ENCODE measurements around the gene SNAPIN. TPM values are rescaled to one million over a fixed set of nuclear protein-coding genes. Genes with fewer than 3 reads are reported as not detected.

The SNAPIN gene
- total and polyA plus RNA-seq, 9 of the 15 experiments (the other 6 are each of a cell fraction or from before 2014, with no cell fraction given) = 11.2 to 43.9 (median 32.3) TPM

DNA sequence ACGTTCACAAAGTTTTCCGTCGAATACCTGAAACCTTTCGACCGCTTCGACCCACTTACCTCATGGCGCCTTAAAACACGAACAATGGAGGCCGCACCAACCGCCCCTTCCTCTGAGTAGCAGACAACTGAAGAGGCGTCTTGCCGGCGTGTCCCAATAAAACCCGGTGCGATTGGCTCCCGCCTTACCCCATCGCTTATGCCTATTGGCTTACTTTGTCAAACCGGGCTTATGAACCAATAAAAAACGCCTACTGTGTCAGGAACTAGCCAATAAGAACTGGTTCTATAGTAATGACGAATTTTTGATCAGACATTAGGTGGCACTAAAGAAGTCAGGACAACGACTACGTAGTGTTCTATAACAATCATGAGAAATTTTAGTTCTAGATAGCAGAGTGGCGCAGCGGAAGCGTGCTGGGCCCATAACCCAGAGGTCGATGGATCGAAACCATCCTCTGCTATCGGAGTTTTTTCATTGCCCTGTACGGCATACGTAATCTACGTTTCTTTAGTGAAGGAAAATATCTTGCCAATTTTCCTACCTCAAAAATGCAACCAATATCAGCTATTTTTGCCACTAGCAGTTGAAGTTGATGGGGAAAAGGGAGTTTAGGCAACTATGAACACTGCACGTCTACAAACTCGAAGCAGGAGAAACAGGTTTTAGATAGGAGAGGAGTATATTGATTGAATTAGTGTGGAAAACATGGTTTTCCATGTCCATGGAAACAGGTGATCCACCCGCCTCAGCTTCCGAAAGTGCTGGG, 12.5 kb downstream of the SNAPIN start, which contains the start of gene ILF2 (continued):
- TF ChIP-seq JUN (IDR thresholded peaks at IDR 0.05; ENCODE audit: borderline replicate concordance, low read depth, low read length) = no peak; the same call in 1 of the 2 replicates
- no peak for TF ChIP-seq JUN (CRISPR knock-in tag; IDR thresholded peaks at IDR 0.05; ENCODE audit: borderline replicate concordance)
- TF ChIP-seq RBBP5 (IDR thresholded peaks at IDR 0.05; ENCODE audit: borderline replicate concordance, insufficient read depth, low read length, poor library complexity, severe bottlenecking) = peak; percentile 71
- TF ChIP-seq, protein P1, sequence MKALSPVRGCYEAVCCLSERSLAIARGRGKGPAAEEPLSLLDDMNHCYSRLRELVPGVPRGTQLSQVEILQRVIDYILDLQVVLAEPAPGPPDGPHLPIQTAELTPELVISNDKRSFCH (CRISPR knock-in tag; IDR thresholded peaks at IDR 0.05) = no peak
- TF ChIP-seq, protein P1 (tag; IDR thresholded peaks at IDR 0.05) = 0 out of 2 replicates have a peak, but pooled peaks have one; percentile 49
- TF ChIP-seq, protein P2, sequence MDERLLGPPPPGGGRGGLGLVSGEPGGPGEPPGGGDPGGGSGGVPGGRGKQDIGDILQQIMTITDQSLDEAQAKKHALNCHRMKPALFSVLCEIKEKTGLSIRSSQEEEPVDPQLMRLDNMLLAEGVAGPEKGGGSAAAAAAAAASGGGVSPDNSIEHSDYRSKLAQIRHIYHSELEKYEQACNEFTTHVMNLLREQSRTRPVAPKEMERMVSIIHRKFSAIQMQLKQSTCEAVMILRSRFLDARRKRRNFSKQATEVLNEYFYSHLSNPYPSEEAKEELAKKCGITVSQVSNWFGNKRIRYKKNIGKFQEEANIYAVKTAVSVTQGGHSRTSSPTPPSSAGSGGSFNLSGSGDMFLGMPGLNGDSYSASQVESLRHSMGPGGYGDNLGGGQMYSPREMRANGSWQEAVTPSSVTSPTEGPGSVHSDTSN (CRISPR knock-in tag; IDR thresholded peaks at IDR 0.05; ENCODE audit: low read depth) = no peak
- TF ChIP-seq, protein P2 (tag; conservative IDR thresholded peaks at IDR 0.05; ENCODE audit: low read depth) = no peak; the same call in none of the 2 replicates
- no peak for TF ChIP-seq ZNF77 (CRISPR knock-in tag; IDR thresholded peaks at IDR 0.05)
- peak; percentile 89 for TF ChIP-seq ZNF24 (IDR thresholded peaks at IDR 0.05)
- TF ChIP-seq RBM39 (optimal IDR thresholded peaks at IDR 0.05; ENCODE audit: low read depth, low read length) = no peak
- no peak for TF ChIP-seq CAMTA2 (CRISPR knock-in tag; conservative IDR thresholded peaks at IDR 0.05)
- peak; percentile 80; the same call in 1 of the 2 replicates for TF ChIP-seq PHF8 (IDR thresholded peaks at IDR 0.05; ENCODE audit: borderline replicate concordance, low read length)
- TF ChIP-seq POLR2AphosphoS5 (IDR thresholded peaks at IDR 0.05; ENCODE audit: control insufficient read depth, insufficient read depth, low read depth, low read length) = peak; percentile 95
- TF ChIP-seq, protein P3, sequence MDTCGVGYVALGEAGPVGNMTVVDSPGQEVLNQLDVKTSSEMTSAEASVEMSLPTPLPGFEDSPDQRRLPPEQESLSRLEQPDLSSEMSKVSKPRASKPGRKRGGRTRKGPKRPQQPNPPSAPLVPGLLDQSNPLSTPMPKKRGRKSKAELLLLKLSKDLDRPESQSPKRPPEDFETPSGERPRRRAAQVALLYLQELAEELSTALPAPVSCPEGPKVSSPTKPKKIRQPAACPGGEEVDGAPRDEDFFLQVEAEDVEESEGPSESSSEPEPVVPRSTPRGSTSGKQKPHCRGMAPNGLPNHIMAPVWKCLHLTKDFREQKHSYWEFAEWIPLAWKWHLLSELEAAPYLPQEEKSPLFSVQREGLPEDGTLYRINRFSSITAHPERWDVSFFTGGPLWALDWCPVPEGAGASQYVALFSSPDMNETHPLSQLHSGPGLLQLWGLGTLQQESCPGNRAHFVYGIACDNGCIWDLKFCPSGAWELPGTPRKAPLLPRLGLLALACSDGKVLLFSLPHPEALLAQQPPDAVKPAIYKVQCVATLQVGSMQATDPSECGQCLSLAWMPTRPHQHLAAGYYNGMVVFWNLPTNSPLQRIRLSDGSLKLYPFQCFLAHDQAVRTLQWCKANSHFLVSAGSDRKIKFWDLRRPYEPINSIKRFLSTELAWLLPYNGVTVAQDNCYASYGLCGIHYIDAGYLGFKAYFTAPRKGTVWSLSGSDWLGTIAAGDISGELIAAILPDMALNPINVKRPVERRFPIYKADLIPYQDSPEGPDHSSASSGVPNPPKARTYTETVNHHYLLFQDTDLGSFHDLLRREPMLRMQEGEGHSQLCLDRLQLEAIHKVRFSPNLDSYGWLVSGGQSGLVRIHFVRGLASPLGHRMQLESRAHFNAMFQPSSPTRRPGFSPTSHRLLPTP (IDR thresholded peaks at IDR 0.05; ENCODE audit: borderline replicate concordance, extremely low read depth, insufficient read length) = peak; percentile 82
- peak; percentile 99 for TF ChIP-seq LCOR (CRISPR knock-in tag; IDR thresholded peaks at IDR 0.05)
- TF ChIP-seq ZNF12 (CRISPR knock-in tag; IDR thresholded peaks at IDR 0.05) = no peak
- no peak for TF ChIP-seq ZNF23 (CRISPR knock-in tag; IDR thresholded peaks at IDR 0.05)
- no peak for TF ChIP-seq NFE2L1 (tag; IDR thresholded peaks at IDR 0.05; ENCODE audit: borderline replicate concordance, low read depth)

Measured in K562 (cell line).